HG03280 (cell line): Measurements from ENCODE around the gene CYP4A22.
"Not testable (repeated sequence)": the region's sequence is repeated elsewhere in the genome, so short reads cannot be mapped to it uniquely, and the experiment has no call there.

ENCODE experiments used
- ATAC-seq: cut with Tn5 transposase; IDR thresholded peaks from one replicate; pipeline ENCODE4 v1.9.1; 2021; ENCODE audit warnings: mild to moderate bottlenecking, moderate library complexity; ENCODE audit not compliant: unreplicated experiment

CYP4A22 gene

DNA sequence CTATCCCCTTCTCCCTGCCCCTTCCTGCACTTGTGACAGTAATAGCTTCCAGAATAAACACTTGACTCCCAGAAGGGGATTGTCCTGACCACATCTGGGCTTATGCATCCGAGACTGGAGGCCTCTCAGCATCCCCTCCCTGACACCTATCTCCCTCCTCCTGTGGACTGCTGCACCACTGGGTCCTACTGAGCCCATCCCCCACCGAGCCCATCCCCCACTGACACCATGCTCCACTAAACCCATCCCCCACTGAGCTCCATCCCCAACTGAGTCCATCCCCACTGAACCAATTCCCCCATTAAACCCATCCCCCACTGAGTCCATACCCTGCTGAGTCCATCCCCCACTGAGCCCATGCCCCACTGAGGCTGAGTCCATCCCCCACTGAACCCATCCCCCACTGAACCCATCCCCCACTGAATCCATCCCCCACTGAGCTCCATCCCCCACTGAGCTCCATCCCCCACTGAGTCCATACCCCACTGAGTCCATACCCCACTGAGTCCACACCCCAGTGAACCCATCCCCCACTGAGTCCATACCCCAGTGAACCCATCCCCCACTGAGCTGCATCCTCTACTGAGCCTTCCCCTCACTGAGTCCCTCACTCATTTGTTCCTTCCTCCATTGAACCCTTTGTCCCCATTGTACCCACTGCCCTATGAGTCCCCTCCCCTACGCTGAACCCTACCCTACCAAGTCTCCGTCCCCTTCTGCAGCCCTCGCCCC is 47.0 kb downstream of the CYP4A22 start:
- no peak for ATAC-seq

GRCh38 chr1:47184822-47185677 is 47.8 kb downstream of the CYP4A22 start:
- ATAC-seq = no peak

- ATAC-seq = no peak
Measured at GRCh38 chr1:47186267-47187185, 49.3 kb downstream of the CYP4A22 start.

DNA sequence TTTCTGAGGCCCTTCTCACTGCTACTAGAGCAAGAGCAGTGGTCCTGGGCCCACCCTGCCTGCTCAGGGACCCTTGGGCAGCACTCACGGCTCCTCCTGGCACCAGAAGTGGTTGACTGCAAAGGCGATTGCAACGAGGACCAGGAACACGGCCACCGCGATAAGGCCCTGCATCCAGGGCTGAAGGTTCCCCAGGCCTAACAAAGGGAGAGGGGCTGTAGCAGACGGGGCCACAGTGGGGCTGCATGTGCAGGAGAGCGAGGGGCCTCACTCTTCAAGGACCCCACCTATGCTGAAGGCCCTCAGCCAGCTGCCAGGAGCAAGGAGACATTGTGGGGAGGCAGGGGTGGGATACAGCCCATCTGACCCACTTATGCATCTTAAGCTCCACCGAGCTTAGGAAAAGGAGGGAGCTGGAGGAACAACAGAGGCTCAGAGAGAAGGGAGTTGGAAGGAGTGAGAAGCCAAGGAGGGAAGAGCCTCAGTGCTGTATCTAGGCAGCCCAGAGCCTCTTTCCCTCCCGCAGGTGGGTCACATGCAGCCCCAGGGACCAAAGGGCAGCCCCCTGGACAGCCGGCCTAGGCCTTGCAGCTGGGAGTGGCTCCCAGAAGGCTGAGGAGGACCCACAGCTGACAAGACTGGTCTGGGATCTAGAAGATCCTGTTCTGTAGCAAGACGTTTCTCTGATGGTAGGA is 50.1 kb downstream of the CYP4A22 start:
- ATAC-seq = no peak

GRCh38 chr1:47187926-47188250 is 50.6 kb downstream of the CYP4A22 start:
- no peak for ATAC-seq

GRCh38 chr1:47188791-47189785 is 51.8 kb downstream of the CYP4A22 start:
- no peak for ATAC-seq

- no peak for ATAC-seq
Measured at GRCh38 chr1:47189844-47190508, 52.7 kb downstream of the CYP4A22 start, which contains the start of gene PDZK1IP1. Gene PDZK1IP1, minus strand, starts transcription at chr1:47190036. Its CDS starts 104 bp downstream, at chr1:47189932.

GRCh38 chr1:47190509-47190855 is 53.2 kb downstream of the CYP4A22 start:
- ATAC-seq = no peak

DNA sequence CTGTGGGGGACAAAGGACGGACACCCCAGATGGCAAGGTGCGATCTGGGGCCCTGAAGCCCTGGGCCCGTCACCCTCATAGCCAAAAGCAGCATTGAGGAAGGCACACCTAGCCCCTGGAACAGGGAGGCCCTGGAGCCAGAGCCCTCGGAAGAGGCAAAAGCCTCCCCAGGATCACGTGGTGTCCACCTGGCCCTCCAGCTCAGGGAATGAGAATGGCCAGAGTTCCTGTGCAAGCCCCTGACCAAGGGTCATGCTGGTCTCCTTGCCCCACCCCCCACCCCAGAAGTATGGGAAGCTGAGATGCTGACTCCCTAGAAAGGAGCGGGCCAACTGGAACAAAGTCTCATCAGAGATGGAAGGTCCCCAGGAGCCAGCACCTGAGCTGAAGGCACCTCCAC is 53.6 kb downstream of the CYP4A22 start:
- no peak for ATAC-seq

DNA sequence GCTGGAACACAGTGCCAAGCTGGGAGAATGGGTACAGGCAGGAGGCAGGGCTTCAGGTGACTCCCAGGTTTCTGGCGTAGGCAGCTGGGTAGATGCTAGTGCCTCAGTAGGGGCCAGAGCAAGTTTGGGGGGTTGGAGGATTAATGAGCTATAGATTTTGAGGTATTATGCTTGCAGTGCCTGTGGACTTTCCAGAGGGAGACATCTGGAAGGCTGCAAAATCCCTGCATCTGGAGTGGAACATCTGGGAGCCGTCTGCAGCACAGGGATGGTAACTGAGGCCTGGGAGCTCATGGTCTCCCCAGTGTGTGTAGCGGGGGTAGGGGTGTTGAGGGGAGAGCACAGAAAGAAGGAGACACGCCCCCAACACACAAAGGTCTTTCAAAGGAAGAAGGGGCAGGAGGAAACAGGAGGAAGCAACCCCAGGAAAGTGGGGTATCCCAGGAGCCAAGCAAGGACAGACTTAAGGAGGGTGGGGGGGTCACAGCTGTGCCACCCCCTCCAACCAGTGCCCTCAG is 54.8 kb downstream of the CYP4A22 start:
- ATAC-seq = no peak

DNA sequence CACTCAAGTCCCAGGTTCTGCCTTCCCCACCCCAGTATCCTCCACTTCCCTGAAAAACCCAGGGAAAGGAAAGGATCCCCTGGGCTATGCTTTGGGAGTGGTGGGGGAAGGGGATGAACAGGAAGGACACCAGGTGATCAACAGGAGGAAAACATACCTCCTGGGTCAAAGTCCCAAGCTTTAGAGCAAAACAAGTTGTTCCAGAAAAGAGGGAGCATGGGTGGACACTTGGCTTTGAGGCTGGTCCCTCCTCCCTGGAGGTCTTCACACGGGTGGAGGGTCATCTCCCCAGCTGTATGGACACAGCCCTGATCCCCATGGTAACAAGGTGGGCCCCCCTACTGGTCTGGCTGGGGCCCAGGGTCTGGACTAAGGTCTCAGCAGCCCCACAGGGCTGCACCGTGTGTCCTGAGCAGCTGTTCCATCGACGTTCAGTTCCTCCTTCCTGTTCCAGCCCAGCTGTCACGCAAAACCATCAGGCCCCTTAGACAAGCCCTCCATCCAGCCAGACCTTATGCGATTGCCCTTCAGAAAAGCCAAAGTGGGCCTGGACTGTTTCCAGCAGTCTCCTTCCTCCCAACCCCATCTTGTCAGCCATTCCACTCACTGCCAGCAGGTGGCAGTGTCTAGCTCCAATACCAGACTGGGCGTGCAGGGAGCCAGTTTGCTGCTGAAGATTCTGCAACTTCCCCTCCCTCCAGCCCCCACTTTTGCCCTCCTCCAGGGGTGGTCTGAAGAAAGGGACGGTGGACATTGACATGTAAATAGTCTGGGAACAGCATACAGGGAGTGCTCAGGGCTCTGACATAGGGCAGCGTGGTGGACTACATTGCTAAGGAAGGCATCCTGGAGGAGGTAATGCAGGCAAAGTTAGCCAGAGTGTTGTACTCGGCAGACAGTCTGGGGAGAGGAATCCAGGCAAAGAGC is 55.5 kb downstream of the CYP4A22 start:
- ATAC-seq = no peak

DNA sequence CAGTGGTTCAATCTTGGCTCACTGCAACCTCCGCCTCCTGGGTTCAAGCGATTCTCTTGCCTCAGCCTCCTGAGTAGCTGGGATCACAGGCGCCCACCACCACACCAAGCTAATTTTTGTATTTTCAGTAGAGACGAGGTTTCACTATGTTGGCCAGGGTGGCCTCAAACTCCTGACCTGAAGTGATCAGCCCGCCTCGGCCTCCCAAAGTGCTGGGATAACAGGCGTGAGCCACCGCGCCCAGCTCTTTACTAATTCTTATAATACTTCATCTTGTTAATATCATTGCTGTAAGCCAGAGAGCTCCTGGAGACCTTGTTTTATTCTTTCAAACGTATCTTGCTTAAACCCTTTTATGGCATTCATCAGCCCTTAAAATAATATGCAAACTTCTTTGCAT is 56.3 kb downstream of the CYP4A22 start:
- not testable (repeated sequence) for ATAC-seq

DNA sequence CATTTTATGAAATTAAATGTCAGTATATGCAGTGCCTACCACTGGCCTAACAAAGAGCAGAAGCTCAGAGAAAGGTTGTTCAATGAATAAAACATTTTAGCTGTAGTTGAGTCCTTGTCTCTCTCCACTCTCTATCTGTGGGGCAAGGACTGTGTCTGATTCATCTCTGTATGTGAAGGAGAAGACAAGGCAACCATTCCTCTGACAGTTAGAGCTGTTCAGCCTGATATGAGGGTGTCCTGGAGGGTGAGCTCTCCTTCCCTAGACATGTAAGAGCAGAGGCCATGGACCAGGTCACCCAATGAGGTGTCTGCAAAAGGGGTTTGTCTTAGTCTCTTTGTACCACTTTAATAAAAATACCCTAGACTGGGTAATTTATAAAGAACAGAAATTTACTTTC is 57.1 kb downstream of the CYP4A22 start:
- ATAC-seq = no peak

GRCh38 chr1:47195981-47196380 is 58.7 kb downstream of the CYP4A22 start:
- not testable (repeated sequence) for ATAC-seq

DNA sequence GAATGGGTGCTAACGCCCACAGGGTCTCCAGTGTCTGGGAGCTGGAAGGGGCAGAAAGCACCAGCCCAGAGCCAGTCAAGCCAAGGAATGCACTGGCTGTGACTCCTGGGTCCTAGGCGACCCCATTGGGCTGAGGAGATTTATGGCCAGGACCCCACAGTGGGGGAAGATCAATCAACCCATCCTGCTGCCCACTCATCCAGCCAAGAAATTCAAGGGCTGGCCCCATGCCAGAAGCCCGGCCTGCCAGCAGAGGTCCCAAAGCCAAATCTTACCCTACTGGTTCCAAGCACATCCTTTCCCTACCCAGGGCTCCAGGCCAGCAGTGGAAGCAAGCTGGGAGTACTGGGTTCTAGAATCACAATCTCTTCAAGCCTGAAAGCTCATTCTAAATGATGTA is 59.4 kb downstream of the CYP4A22 start:
- no peak for ATAC-seq

GRCh38 chr1:47198214-47198613 is 61.0 kb downstream of the CYP4A22 start:
- no peak for ATAC-seq
